GM12878 (cell line): Measurements from ENCODE around the gene TMC2. TPM values are rescaled to one million over a fixed set of nuclear protein-coding genes. Genes with fewer than 3 reads are reported as not detected.
A peak's percentile ranks its signal among the peaks of the same experiment; 100 is the strongest.

Source experiments
- ATAC-seq: fragments of 200-7000 bp; cut with Tn5 transposase; 3 replicates; pipeline ENCODE4 v1.9.1; 2020; ENCODE audit warnings: mild to moderate bottlenecking, moderate library complexity
- BruUV-seq: library from RNA; stranded (reverse); fragments of 400-500 nt; replicated peaks from 2 replicates; lab custom pipeline; 2021; lab: Mats Ljungman, UMichigan
- CTCF ChIA-PET: fragments of 300-600 bp; sonication (Branson Sonifier 250); formaldehyde crosslinking; extraction: SDS; loops from one replicate; lab custom pipeline; 2021; ENCODE audit warnings: inconsistent platforms; lab: Yijun Ruan, JAX
- POLR2A ChIA-PET: fragments of 350-600 bp; formaldehyde crosslinking; extraction: SDS; loops from one replicate; lab custom pipeline; 2021; ENCODE audit warnings: inconsistent platforms; lab: Charles Lee
- RAD21 ChIA-PET: fragments of 300-600 bp; sonication (Branson Sonifier 250); formaldehyde crosslinking; loops from one replicate; lab custom pipeline; 2023; ENCODE audit warnings: antibody characterized with exemption; ENCODE audit not compliant: unreplicated experiment; lab: Charles Lee
- SMC1A ChIA-PET: fragments of 300-600 bp; sonication (Branson Sonifier 250); formaldehyde crosslinking; loops from one replicate; lab custom pipeline; 2023; ENCODE audit not compliant: unreplicated experiment, uncharacterized antibody; lab: Charles Lee
- DNase-seq: peaks from one replicate; pipeline ENCODE4 v3.0.0-alpha.2; 2011; ENCODE audit warnings: low read depth, low spot score
- FAIRE-seq: peaks from 3 replicates; lab custom pipeline; 2011; peaks lifted over from hg19 to GRCh38; lab: Jason Lieb, UNC
- H2AFZ ChIP-seq: 2 replicates; pipeline ENCODE4 v1.6.0; 2011; ENCODE audit warnings: low read depth, low read length, control low read depth; ENCODE audit not compliant: control insufficient read depth
- H3K27ac ChIP-seq: 2 replicates; pipeline ENCODE4 v1.5.1; 2011; ENCODE audit warnings: control low read depth; ENCODE audit not compliant: control insufficient read depth, insufficient read depth
- H3K27me3 ChIP-seq, 2 experiments: replicated peaks in 1 of 2; 2 replicates each; pipeline versions ENCODE4 v1.6.0 to v1.6.1; 2011; ENCODE audit warnings: low read length in 1 of 2; ENCODE audit not compliant: control insufficient read depth in 2 of 2, insufficient read depth in 2 of 2
- H3K36me3 ChIP-seq, 2 experiments: 2 replicates each; pipeline ENCODE4 v1.5.1; 2011; ENCODE audit warnings: low read length in 1 of 2; ENCODE audit not compliant: control insufficient read depth in 2 of 2, insufficient read depth in 2 of 2
- H3K4me1 ChIP-seq: 2 replicates; pipeline ENCODE4 v1.6.1; 2011; ENCODE audit warnings: mild to moderate bottlenecking, low read length, moderate library complexity, mixed read lengths; ENCODE audit not compliant: control insufficient read depth, insufficient read depth
- H3K4me2 ChIP-seq: 2 replicates; pipeline ENCODE4 v1.6.0; 2011; ENCODE audit warnings: control low read depth; ENCODE audit not compliant: control insufficient read depth, insufficient read depth
- H3K4me3 ChIP-seq: fragments of 200-600 bp; sonication (generic); 2 replicates; pipeline ENCODE4 v1.5.1; 2016
- H3K79me2 ChIP-seq: 2 replicates; pipeline ENCODE4 v1.6.0; 2011; ENCODE audit warnings: low read length; ENCODE audit not compliant: control insufficient read depth, insufficient read depth
- H3K9ac ChIP-seq: 2 replicates; pipeline ENCODE4 v1.8.0; 2011; ENCODE audit warnings: low read length, control low read depth, mixed read lengths; ENCODE audit not compliant: control insufficient read depth, insufficient read depth
- H3K9me3 ChIP-seq: replicated peaks from 3 replicates; pipeline ENCODE4 v1.5.1; 2011; ENCODE audit warnings: mild to moderate bottlenecking, low read length; ENCODE audit not compliant: control insufficient read depth, insufficient read depth
- H4K20me1 ChIP-seq: 2 replicates; pipeline ENCODE4 v1.6.0; 2011; ENCODE audit not compliant: control insufficient read depth, insufficient read depth
- CREB1 ChIP-seq: IDR thresholded peaks from 2 replicates; pipeline ENCODE4 v1.6.1; 2012; ENCODE audit warnings: low read depth, mild to moderate bottlenecking, inconsistent platforms
- GATAD2B ChIP-seq: fragments of 450-650 bp; conservative IDR thresholded peaks from 2 replicates; pipeline ENCODE4 v1.6.1; 2017; ENCODE audit warnings: low read depth, mild to moderate bottlenecking, moderate library complexity
- IKZF1 ChIP-seq: fragments of 450-650 bp; conservative IDR thresholded peaks from 2 replicates; pipeline ENCODE4 v1.6.1; 2017; ENCODE audit warnings: antibody characterized with exemption, mild to moderate bottlenecking
- PKNOX1 ChIP-seq: fragments of 450-650 bp; IDR thresholded peaks from 2 replicates; pipeline ENCODE4 v1.6.1; 2016; ENCODE audit warnings: mild to moderate bottlenecking
- RAD51 ChIP-seq: fragments of 450-650 bp; IDR thresholded peaks from 2 replicates; pipeline ENCODE4 v1.6.1; 2016; ENCODE audit warnings: moderate library complexity, mild to moderate bottlenecking, inconsistent platforms
- SMARCA5 ChIP-seq: fragments of 450-650 bp; IDR thresholded peaks from 2 replicates; pipeline ENCODE4 v1.6.1; 2017; ENCODE audit warnings: mild to moderate bottlenecking
- WGBS: methylation state at CpG from one replicate; pipeline ENCODE4 v1.1.6; 2016; ENCODE audit warnings: low lambda C conversion rate; ENCODE audit not compliant: insufficient replicate concordance, insufficient coverage; ENCODE audit errors: missing lambda C conversion rate; 5-methylcytosine and 5-hydroxymethylcytosine counted together
- in situ Hi-C: fragments of 300-500 bp; cut with MboI; formaldehyde crosslinking; loops from 9 replicates; pipeline ENCODE4 v1.14.3; 2018; ENCODE audit warnings: mixed read lengths
- intact Hi-C: fragments of 100-400 bp; cut with micrococcal nuclease; formaldehyde crosslinking; loops from one replicate; pipeline ENCODE4 v1.14.2; 2022; ENCODE audit not compliant: unreplicated experiment
- polyA plus RNA-seq, 11 experiments: library from polyadenylated mRNA; depleted of rRNA in 4 of 11; unstranded in 6 of 11; stranded (reverse) in 5 of 11; fragments of >200 nt; fragmentation: Nextera tagmentation in 4 of 11; fragmentation: Illumina TruSeq in 1 of 11; extraction: Ambion mirVana in 4 of 11; extraction: Trizol in 1 of 11; gene quantifications; 1 replicate in 1 of 11; 2 replicates in 10 of 11; pipeline versions ENCODE4 v1.2.1 to v1.2.3, GENCODE V29; 2011 to 2016; ENCODE audit warnings: inconsistent platforms in 2 of 11, missing spikeins in 2 of 11, low read depth in 1 of 11
- total RNA-seq, 4 experiments: library from RNA; depleted of rRNA in 3 of 4; stranded (reverse); fragments of >200 nt in 3 of 4; fragmentation: Illumina TruSeq in 1 of 4; extraction: Trizol in 1 of 4; gene quantifications; 2 replicates each; pipeline versions ENCODE4 v1.2.1 to v1.2.3, GENCODE V29; 2013 to 2021
- TF ChIP-seq, protein P1 (sequence below): fragments of 450-650 bp; IDR thresholded peaks from 2 replicates; pipeline ENCODE4 v1.6.1; 2018; ENCODE audit warnings: mild to moderate bottlenecking, low read depth, moderate library complexity; ENCODE audit not compliant: partially characterized antibody

The TMC2 gene
- total and polyA plus RNA-seq, 10 of the 15 experiments (the other 5 are each of a cell fraction or from before 2014, with no cell fraction given): 0.08 TPM; not detected in 9

DNA sequence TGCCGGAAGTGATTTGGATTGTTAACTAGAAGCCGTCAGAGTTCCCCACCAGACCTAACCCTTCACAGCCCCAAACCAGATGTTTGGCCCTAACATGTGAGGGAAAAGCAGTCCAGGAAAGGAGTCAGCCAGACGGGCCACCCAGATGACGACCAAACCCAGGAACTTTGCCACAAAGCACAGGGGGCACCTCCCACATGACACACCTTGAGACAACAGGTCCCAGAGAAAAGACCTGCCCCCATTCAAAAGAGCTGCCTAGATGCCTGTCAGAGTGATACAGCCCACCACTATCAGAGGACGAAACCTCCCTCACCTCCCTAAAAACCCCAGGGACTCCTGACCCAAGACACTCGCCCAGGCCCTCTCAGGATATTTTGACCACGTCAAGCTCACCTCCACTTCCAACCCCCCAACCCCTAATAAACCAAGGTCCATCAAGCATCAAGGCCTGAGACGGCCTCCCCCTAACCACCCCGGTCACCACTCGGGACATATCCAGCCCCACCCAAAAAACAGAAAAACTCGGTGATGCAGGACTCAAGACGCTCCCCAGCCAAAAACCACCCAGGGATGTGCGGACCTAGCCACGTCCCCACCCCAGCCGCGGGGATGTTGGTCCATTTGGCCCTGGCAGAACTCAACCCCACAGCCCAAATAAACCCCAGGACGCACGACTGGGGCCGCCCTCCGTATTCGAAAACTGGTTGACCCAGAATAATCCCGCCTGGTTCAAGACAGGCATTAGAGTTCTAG lies 28.3 kb upstream of the TMC2 start:
- DNase-seq (no peak), ATAC-seq (peak; percentile 47), FAIRE-seq (no peak)
- intact Hi-C loops: loop anchor here (5.0 kb wide), 1 partner anchor 36 kb away; the partner anchor contains the start of gene SNRPB
- peak overlapping the region; percentile 92 for H3K9ac ChIP-seq
- H2AFZ ChIP-seq: peak overlapping the region; percentile 96
- peak overlapping the region; percentile 88 for H3K4me2 ChIP-seq
- H3K27ac ChIP-seq: peak overlapping the region; percentile 79
- H4K20me1 ChIP-seq: no peaks in the 10 kb centered on the region
- BruUV-seq: TSS peak; percentile 74
- ChIA-PET CTCF (interaction anchor here (1.2 to 4.4 kb wide), 3 partner anchors 14 to 56 kb away, joined by 3 to 86 read pairs (median 4); no protein-coding TSS in a partner anchor), RAD21 (interaction anchor here (1.1 kb wide), 2 partner anchors 37 to 139 kb away, joined by 3 read pairs; partner anchors contain the start of gene SNRPB), SMC1A (interaction anchor here (0.7 to 3.2 kb wide), 5 partner anchors 12 to 47 kb away, joined by 3 to 11 read pairs (median 4); partner anchors contain the start of gene SNRPB), POLR2A (interaction anchor here (0.5 to 1.6 kb wide), 4 partner anchors 14 to 38 kb away, joined by 3 to 12 read pairs (median 5); partner anchors contain the start of gene SNRPB)
- no peak for TF ChIP-seq CREB1
- no peak for TF ChIP-seq RAD51
- TF ChIP-seq IKZF1: no peak
- no peak for TF ChIP-seq GATAD2B
- TF ChIP-seq, protein P1, sequence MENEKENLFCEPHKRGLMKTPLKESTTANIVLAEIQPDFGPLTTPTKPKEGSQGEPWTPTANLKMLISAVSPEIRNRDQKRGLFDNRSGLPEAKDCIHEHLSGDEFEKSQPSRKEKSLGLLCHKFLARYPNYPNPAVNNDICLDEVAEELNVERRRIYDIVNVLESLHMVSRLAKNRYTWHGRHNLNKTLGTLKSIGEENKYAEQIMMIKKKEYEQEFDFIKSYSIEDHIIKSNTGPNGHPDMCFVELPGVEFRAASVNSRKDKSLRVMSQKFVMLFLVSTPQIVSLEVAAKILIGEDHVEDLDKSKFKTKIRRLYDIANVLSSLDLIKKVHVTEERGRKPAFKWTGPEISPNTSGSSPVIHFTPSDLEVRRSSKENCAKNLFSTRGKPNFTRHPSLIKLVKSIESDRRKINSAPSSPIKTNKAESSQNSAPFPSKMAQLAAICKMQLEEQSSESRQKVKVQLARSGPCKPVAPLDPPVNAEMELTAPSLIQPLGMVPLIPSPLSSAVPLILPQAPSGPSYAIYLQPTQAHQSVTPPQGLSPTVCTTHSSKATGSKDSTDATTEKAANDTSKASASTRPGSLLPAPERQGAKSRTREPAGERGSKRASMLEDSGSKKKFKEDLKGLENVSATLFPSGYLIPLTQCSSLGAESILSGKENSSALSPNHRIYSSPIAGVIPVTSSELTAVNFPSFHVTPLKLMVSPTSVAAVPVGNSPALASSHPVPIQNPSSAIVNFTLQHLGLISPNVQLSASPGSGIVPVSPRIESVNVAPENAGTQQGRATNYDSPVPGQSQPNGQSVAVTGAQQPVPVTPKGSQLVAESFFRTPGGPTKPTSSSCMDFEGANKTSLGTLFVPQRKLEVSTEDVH: no peak
- 0 out of 2 replicates have a peak, but pooled peaks have one; percentile 10 for TF ChIP-seq PKNOX1
- no peak for TF ChIP-seq SMARCA5
- H3K27me3 ChIP-seq: no peaks in the 10 kb centered on the region
- H3K9me3 ChIP-seq: no peaks in the 10 kb centered on the region
- H3K79me2 ChIP-seq: peaks cover 16% of the 10 kb centered on the region
- in situ Hi-C loops: no loop called here
- peak overlapping the region; percentile 86 for H3K4me3 ChIP-seq
- peaks cover 6% of the 10 kb centered on the region; the same call in 1 of the 2 replicates for H3K4me1 ChIP-seq
- 10% methylated on average over 19 of the region's 22 CpGs for WGBS
- no peaks in the 10 kb centered on the region for H3K36me3 ChIP-seq
